Measurements from ENCODE around the gene GET4. TPM values are rescaled to one million over a fixed set of nuclear protein-coding genes. Genes with fewer than 3 reads are reported as not detected.
"Not testable (repeated sequence)": the region's sequence is repeated elsewhere in the genome, so short reads cannot be mapped to it uniquely, and the experiment has no call there.

Gene GET4
- total and polyA plus RNA-seq, 2 of the 13 experiments (the other 11 are each of a cell fraction or from before 2014, with no cell fraction given): 28.2 to 35.2 TPM

DNA sequence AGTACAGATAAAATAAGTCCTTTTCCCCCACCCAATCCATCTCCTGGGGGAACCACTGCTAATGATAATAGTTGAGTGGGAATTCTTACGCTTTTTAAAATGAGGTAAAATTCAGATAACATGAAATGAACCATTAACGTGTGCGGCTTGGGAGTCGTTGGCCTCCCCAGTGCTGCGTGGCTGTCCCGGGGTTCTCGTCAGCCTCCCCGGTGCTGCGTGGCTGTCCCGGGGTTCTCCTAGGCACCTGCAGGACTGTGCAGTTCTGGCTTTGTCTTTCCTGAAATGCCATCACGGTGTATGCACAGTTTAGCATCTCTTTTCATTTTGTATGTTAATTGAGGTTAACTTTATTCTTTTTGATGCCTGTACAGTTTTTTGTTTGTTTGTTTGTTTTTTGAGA, 30.6 kb upstream of the GET4 start:
- Histone ChIP-seq H2AFZ (ENCODE audit: low read length) (no peak overlapping the region), H3K36me3 (replicated peaks in 1 of 2; ENCODE audit: control insufficient read depth in 1 of 2, insufficient read depth in 2 of 2, low read length in 2 of 2) (peaks cover 21 to 48% of the 10 kb centered on the region in 2 experiments; a peak in 4 of 5 replicates), H3K4me2 (ENCODE audit: low read depth, low read length) (no peak overlapping the region), H3K27me3 (ENCODE audit: control insufficient read depth in 1 of 2, insufficient read depth in 2 of 2, low read length in 2 of 2) (no peaks in the 10 kb centered on the region), H3K27ac (ENCODE audit: extremely low read length, insufficient read depth, low read length) (no peak overlapping the region), H3K79me2 (ENCODE audit: insufficient read depth, low read length) (no peaks in the 10 kb centered on the region), H3K4me1 (ENCODE audit: insufficient read depth, low read length) (no peaks in the 10 kb centered on the region), H3K9me3 (ENCODE audit: low read length) (no peaks in the 10 kb centered on the region), H4K20me1 (ENCODE audit: insufficient read depth, low read length) (no peaks in the 10 kb centered on the region), H3K9ac (ENCODE audit: insufficient read depth, low read depth, low read length) (no peak overlapping the region), H3K4me3 (replicated peaks in 1 of 3; ENCODE audit: insufficient read depth in 1 of 3, low read depth in 2 of 3, low read length in 3 of 3) (no peak overlapping the region)
- FAIRE-seq: no peak
- BruUV-seq (replicated peaks): no TSS peak
- no peak for DNase-seq (ENCODE audit: low spot score)
- no peak for ATAC-seq
- WGBS (ENCODE audit: low lambda C conversion rate): 98% methylated on average over 11 of the region's 11 CpGs
- in situ Hi-C loops (cut with HindIII; ENCODE audit: extremely low pct_ligation_motif_present, low pct_unique_long_range_greater_than_20kb): no loop called here
- POLR2A ChIA-PET: interaction anchor here (0.7 kb wide), 1 partner anchor 374 kb away, joined by 3 read pairs; no protein-coding TSS in a partner anchor
- TF ChIP-seq, protein P1, sequence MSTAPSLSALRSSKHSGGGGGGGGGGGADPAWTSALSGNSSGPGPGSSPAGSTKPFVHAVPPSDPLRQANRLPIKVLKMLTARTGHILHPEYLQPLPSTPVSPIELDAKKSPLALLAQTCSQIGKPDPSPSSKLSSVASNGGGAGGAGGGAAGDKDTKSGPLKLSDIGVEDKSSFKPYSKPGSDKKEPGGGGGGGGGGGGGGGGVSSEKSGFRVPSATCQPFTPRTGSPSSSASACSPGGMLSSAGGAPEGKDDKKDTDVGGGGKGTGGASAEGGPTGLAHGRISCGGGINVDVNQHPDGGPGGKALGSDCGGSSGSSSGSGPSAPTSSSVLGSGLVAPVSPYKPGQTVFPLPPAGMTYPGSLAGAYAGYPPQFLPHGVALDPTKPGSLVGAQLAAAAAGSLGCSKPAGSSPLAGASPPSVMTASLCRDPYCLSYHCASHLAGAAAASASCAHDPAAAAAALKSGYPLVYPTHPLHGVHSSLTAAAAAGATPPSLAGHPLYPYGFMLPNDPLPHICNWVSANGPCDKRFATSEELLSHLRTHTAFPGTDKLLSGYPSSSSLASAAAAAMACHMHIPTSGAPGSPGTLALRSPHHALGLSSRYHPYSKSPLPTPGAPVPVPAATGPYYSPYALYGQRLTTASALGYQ (CRISPR knock-in tag; IDR thresholded peaks at IDR 0.05): no peak
- TF ChIP-seq, protein P2, sequence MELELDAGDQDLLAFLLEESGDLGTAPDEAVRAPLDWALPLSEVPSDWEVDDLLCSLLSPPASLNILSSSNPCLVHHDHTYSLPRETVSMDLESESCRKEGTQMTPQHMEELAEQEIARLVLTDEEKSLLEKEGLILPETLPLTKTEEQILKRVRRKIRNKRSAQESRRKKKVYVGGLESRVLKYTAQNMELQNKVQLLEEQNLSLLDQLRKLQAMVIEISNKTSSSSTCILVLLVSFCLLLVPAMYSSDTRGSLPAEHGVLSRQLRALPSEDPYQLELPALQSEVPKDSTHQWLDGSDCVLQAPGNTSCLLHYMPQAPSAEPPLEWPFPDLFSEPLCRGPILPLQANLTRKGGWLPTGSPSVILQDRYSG (CRISPR knock-in tag; IDR thresholded peaks at IDR 0.05): no peak
- TF ChIP-seq, protein P3, sequence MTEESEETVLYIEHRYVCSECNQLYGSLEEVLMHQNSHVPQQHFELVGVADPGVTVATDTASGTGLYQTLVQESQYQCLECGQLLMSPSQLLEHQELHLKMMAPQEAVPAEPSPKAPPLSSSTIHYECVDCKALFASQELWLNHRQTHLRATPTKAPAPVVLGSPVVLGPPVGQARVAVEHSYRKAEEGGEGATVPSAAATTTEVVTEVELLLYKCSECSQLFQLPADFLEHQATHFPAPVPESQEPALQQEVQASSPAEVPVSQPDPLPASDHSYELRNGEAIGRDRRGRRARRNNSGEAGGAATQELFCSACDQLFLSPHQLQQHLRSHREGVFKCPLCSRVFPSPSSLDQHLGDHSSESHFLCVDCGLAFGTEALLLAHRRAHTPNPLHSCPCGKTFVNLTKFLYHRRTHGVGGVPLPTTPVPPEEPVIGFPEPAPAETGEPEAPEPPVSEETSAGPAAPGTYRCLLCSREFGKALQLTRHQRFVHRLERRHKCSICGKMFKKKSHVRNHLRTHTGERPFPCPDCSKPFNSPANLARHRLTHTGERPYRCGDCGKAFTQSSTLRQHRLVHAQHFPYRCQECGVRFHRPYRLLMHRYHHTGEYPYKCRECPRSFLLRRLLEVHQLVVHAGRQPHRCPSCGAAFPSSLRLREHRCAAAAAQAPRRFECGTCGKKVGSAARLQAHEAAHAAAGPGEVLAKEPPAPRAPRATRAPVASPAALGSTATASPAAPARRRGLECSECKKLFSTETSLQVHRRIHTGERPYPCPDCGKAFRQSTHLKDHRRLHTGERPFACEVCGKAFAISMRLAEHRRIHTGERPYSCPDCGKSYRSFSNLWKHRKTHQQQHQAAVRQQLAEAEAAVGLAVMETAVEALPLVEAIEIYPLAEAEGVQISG (CRISPR knock-in tag; IDR thresholded peaks at IDR 0.05): no peak
- TF ChIP-seq NR2F6 (IDR thresholded peaks at IDR 0.05) (no peak), NR2F6 (CRISPR knock-in tag; IDR thresholded peaks at IDR 0.05) (no peak), TCF12 (IDR thresholded peaks at IDR 0.05) (no peak), TCF12 (CRISPR knock-in tag; IDR thresholded peaks at IDR 0.05) (no peak), KDM5B (CRISPR knock-in tag; IDR thresholded peaks at IDR 0.05; ENCODE audit: borderline replicate concordance) (no peak), KLF15 (CRISPR knock-in tag; IDR thresholded peaks at IDR 0.05; ENCODE audit: borderline replicate concordance) (no peak), RAD51 (IDR thresholded peaks at IDR 0.05; ENCODE audit: borderline replicate concordance) (no peak), ZNF232 (CRISPR knock-in tag; IDR thresholded peaks at IDR 0.05; ENCODE audit: borderline replicate concordance) (no peak)
- CTCF ChIA-PET (ENCODE audit: low intra/inter-chr PET ratio, low total read pairs): no interaction called here
- intact Hi-C loops (cut with micrococcal nuclease; ENCODE audit: unreplicated experiment): no loop called here

DNA sequence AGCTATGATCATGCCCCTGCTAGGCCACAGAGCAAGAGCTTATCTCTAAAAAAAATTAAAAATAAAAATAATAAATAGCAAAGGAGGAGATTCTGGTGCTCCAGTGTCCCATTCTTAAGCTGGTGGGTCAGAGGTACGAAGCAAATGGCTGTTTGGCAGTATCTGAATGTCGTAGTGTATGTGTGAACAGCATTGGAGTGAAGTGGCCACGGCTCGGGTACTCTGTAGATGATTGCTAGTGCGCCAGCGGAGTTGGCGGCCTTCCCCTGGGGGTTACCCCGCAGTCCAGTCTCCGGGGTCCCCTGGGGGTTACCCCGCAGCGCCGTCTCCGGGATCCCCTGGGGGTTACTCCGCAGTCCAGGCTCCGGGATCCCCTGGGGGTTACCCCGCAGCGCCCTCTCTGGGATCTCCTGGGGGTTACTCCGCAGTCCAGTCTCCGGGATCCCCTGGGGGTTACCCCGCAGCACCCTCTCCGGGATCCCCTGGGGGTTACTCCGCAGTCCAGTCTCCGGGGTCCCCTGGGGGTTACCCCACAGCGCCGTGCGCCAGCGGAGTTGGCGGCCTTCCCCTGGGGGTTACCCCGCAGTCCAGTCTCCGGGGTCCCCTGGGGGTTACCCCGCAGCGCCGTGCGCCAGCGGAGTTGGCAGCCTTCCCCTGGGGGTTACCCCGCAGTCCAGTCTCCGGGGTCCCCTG, 29.2 kb upstream of the GET4 start:
- POLR2A ChIA-PET: not testable (repeated sequence)

More for the DNA sequence above, 29.2 kb upstream of the GET4 start:
- H3K27me3 ChIP-seq (ENCODE audit: control insufficient read depth in 1 of 2, insufficient read depth in 2 of 2, low read length in 2 of 2); H4K20me1 ChIP-seq (ENCODE audit: insufficient read depth, low read length); FAIRE-seq; H3K9me3 ChIP-seq (ENCODE audit: low read length); in situ Hi-C loops (cut with HindIII; ENCODE audit: extremely low pct_ligation_motif_present, low pct_unique_long_range_greater_than_20kb); H3K4me2 ChIP-seq (ENCODE audit: low read depth, low read length); intact Hi-C loops (cut with micrococcal nuclease; ENCODE audit: unreplicated experiment); H3K79me2 ChIP-seq (ENCODE audit: insufficient read depth, low read length); H2AFZ ChIP-seq (ENCODE audit: low read length); ATAC-seq; H3K4me1 ChIP-seq (ENCODE audit: insufficient read depth, low read length); H3K4me3 ChIP-seq (replicated peaks in 1 of 3; ENCODE audit: insufficient read depth in 1 of 3, low read depth in 2 of 3, low read length in 3 of 3); H3K27ac ChIP-seq (ENCODE audit: extremely low read length, insufficient read depth, low read length); BruUV-seq (replicated peaks); H3K9ac ChIP-seq (ENCODE audit: insufficient read depth, low read depth, low read length); DNase-seq (ENCODE audit: low spot score); CTCF ChIA-PET (ENCODE audit: low intra/inter-chr PET ratio, low total read pairs): not testable (repeated sequence)
- 98% methylated on average over 13 of the region's 37 CpGs for WGBS (ENCODE audit: low lambda C conversion rate)
- peaks cover 23 to 52% of the 10 kb centered on the region in 2 experiments for H3K36me3 ChIP-seq (replicated peaks in 1 of 2; ENCODE audit: control insufficient read depth in 1 of 2, insufficient read depth in 2 of 2, low read length in 2 of 2)

Data from HepG2 (cell line).